Stimulated activated CD8-positive, alpha-beta memory T cell treated with anti-CD3 and anti-CD28 coated beads, Interleukin-4, amount 100 ng/mL, for 24 hours (primary cell): ENCODE results near the gene GRM2.

Experiments used
- DNase-seq: peaks from one replicate; pipeline ENCODE4 v3.0.0-alpha.2; 2020; ENCODE audit warnings: low read depth

GRM2 gene

GRCh38 chr3:51706788-51707731 is at the start of gene GRM2:
Gene GRM2, plus strand, starts transcription at chr3:51707068. Its CDS starts 1,916 bp downstream, at chr3:51708984.
- no peak for DNase-seq

GRCh38 chr3:51657234-51657633 is 49.6 kb upstream of the GRM2 start:
- no peak for DNase-seq

GRCh38 chr3:51659942-51660341 is 46.9 kb upstream of the GRM2 start:
- DNase-seq = no peak

DNA sequence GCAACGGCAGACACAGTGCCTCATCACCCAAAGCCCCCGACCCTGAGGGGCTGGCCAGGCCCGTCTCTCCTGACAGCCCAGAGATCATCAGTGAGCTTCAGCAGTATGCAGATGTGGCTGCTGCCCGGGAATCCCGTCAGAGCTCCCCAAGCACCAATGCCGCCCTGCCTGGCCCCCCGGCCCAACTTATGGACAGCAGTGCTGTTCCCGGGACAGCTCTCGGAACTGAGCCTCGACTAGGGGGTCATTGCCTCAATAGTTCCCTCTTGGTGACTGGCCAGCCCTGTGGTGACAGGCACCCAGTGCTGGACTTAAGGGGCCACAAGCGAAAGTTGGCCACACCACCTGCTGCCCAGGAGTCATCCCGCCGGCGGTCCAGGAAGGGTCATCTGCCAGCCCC is 44.4 kb upstream of the GRM2 start:
- DNase-seq = no peak

DNA sequence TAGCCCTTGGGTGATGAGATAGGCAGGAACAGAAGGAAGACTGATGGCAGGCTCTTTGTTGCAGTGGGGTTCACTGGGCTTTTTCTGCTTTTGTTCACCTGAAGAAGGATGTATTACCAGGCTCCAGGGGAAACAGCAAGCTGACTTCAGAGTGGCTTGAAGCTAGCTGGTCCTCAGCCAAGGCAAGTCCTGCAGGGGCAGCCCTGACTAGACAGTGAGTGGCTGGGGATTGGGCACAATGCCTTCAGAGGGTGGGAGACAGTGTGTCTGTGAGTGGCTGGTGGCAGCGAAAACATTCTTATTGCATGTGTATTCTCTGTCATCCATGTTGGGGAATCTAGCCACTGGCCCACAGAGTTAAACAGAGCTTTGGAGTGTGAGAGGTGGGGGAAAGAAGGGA is 38.1 kb upstream of the GRM2 start:
- DNase-seq = no peak

DNA sequence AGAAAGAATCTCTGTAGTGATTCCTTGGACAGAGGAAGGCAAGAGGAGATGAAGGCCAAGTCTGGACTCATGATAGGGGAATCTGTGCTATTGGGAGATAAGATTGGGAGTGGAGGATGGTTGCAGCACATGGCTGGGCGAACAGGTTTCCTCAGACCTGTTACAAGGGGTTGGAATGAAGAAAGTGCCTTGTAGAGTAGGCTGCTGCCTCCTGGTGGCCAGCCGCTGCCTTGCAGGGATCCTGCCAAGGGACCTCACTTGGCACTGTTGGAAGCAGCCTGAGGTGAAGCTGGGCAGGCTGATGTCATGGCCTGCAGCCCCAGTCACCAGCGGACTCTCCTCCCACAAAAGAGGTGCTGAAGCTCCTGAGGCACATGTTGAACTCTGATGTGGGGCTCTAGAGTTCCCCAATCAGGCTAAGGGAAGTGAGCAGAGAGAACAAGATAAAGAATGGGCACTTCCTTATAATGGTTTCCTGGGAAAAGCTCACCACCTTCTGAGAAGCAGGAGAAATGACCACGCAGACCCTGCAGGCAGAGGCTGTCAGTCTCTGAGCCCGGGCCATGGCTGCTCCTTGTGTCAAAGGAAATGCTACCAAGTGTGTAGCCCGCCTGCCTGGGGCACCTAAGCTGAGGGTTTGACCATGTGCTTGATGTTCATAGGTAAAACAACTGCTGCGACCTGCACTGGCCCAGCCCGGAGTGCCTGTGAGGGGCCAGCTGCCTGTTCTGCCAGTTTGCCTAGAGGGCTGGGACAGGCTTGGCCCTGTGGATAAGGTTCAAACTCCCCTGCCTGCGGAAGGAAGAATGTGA is 37.4 kb upstream of the GRM2 start:
- DNase-seq = peak; percentile 73

DNA sequence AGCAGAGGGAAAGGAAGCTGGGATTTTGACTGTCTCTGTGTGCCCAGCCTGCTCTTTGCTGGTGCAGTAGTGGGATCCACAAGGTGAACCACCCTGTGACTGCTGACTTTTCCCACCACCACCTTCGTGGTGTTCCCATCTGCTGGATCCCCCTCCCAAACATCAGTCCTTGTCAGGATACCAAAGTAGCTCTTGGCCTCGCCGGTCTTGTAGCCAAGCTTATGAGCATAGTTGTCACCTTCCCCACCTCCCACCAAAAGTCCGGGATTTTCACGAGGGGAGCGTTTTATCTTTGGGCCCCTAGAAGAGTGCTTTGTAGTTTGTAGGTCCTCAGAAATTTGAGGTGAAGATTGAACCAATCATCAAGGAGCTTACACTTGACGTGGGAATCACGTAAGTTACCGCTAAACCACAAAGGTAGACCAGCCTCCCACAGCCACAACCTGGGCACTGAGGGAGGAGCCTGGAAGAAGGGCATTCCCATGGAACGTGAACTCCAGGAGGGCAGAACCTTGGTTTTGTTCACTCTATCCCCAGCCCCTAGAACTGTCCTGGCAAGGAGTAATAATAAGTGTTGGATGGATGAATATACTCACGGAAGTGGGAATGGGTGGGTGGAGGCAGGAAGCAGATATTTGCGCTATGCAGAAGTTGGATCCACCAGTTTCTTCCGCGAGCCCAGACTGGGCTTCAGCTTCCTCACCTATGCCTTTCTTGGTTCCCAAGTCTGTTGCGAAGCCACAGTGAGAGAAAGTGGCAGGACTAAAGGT is 36.6 kb upstream of the GRM2 start:
- no peak for DNase-seq

DNA sequence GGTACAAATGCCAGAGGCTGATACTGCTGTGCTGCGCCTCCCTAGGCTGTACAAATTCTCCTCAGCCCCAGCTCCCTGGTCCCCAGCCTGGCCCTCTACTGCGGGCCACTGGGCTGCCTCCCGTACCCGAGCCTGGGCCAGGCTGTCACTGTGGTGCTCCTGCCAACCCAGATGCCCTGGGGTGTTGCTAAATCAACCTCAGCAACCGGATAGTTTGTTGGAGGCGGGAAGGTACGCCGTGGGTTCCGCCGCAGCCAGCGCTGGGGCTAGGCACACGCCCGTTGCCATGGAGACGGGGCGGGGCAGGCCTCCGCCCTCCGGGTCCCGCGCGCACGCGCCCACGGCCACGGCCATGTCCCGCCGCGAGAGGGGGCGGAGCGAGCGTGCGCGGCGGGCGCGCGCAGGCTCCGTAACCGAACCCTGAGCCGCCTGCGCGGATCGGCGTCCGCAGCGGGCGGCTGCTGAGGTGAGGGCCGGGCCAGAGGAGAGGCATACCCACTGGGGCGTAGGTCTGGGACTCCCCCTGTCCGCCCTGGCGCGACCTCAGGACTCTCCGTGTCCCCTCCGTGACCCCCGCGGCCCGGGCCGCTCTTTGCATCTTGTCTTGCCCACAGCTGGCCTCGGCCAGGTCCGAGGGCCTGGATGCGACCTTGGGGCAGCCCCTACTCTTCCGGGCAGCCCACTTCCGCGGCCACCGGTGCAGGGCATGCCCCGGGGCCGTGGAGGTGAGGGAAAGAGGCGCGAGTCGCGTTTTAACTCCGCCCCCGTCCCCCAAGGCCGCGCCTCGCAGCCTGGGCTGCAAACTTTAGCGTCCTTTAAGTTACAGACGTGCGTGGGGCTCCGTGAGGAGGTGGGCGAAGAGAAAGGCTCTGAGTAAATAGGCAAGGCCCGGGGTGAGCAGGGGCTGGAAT is 35.8 kb upstream of the GRM2 start, which contains the start of gene TEX264:
TEX264 (plus strand) TSS at position 430 of the 911 bp plus-strand sequence. CDS start 3,053 bp downstream, outside the sequence.
- DNase-seq = peak; percentile 86

DNA sequence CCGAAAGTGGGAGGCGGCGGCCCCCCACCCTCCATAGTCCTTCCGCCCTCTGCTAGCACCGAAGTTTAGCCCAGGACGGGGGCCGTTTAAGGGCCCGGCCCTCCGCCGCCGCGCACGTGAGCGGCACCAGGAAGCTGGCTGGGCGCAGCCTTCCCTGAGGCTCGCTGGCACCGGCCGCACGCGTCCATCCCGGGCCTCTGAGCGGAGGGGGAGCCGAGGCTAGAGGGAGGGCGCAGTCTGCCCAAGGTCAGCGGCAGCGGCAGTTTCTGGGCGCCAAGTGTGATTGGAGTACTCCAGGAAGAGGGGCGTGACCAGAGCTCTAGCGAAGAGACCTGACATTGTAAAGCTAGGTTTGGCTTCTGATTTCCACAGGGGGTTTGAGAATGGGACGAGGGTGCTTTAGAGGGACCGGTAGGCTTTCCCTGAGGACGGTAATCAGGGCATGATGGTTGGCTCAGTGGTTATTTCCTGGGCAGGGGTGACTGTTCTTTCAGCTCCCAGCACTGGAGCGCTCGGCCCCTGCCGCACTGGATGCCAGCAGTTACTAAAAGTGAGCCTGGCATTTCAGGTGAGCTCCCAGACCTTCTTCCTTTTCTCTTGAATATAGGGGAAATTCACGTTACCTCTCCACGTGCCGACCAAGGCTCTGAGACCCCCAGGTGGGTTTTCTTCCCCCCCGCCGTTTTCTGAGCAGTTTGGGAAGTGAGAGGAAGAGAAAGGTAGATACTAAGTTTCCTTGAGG is 35.0 kb upstream of the GRM2 start:
- peak; percentile 40 for DNase-seq

DNA sequence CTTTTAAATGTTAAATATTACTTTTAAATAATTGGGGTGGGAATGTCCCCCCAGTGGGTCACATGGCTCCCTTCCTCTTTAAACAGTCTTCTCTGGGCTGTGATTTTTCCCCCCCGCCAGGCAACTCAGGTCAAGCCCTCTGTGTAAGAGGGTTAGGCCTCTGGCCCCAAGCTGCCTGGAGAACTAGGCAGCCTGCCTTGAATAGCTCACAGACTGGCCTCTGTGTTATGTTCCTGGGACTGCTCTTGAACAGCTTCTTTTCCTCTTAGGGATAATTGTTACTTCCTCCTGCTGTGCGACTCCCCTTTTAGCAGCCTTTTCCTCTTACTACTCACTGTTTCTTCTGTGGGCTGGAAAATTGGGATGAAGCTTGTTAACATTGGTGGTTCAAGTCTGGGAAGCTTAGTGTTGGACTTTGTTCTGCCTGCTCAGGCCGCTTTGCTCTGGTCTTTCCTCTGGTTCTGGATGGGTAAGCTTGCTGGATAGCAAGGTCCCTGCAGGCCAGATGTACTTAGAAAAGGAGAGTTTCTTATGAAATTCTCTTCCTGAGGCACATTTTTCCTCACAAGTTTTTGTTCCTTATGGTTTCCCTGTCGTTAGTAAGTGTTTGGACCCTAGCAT is 33.6 kb upstream of the GRM2 start:
- DNase-seq = no peak

- no peak for DNase-seq
Observed at GRCh38 chr3:51673802-51674654, 32.8 kb upstream of the GRM2 start.

DNA sequence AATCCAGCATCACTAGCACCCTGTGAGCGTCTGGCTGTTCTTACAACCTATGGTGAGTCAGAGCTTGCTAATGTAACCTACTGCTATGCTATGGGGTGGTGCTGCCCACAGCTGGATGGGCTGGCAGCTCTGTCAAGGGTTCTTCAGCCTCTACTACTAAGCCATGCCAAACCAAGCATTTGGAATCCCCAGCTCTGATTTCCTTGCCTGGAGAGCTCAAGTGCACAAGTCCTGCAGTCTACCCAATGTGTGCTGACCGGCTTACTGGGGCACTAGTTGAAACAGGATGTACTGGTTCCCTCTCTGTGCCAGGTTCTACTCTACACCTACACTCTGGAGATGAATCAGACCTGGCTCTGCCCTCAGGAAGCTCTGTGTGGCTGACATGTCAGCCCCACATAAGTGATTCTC is 31.7 kb upstream of the GRM2 start:
- DNase-seq = no peak

GRCh38 chr3:51676102-51676640 is 30.7 kb upstream of the GRM2 start:
- DNase-seq = no peak

DNA sequence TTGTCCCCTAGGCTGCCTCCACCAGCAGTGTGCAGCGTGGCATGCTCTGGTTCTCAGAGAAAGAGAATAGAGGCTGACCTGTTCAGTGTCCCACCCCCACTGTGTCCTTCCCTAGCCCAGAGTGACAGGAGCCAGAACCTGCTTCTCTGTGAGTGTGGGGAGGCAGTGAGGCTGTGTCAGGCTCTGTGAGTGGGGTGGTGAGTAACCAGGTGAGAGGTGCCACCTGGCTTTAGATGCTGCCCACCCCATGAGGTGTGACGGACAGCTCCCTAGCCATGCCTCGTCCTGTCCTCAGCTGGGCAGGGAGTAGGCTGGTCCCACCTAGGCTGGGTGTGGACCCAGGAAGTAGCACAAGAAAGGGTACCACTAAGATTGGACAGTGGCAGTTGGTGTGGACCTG is 29.5 kb upstream of the GRM2 start:
- DNase-seq = no peak

- no peak for DNase-seq
Observed at GRCh38 chr3:51678186-51678585, 28.7 kb upstream of the GRM2 start.

DNA sequence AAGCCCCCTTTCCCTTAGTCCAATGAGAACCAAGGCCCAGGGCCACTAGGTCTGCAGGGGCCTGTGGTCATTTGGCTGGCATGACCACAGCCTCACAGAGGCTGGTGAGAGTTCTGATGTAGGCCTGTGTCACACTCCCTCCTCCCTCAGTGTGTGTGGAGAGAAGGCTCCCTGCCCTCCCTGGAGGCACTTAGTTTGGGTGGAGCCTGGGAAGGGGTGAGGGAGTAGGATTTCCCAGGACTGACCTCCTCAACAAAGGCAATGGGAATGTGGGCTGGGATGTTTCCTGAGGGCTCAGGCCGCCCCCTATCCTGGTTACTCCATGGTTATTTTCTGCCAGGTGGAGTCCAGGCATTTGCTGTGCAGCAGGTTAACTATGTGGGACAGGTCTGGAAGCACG is 28.2 kb upstream of the GRM2 start:
- no peak for DNase-seq

- no peak for DNase-seq
Observed at GRCh38 chr3:51679318-51679717, 27.6 kb upstream of the GRM2 start.

DNA sequence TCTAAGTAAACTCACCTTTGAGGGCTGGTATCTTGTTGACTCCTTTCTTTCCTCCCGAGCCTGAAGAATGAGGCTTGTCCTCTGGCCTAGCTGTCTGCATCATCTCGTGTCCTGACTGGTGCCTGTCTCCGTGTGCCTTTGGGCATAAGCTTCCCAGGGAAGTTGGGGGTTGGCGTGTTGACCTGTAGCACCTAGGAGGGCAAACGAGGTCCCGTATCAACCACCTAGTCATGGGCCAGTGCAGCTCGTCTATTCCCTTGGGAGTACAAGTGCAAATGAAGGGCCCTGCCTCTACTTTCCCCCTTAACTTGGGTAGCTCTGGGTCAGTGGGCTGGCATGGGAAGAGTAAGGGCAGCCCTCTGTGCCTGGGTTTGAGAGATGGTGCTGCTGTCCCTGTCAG is 27.1 kb upstream of the GRM2 start:
- no peak for DNase-seq

DNA sequence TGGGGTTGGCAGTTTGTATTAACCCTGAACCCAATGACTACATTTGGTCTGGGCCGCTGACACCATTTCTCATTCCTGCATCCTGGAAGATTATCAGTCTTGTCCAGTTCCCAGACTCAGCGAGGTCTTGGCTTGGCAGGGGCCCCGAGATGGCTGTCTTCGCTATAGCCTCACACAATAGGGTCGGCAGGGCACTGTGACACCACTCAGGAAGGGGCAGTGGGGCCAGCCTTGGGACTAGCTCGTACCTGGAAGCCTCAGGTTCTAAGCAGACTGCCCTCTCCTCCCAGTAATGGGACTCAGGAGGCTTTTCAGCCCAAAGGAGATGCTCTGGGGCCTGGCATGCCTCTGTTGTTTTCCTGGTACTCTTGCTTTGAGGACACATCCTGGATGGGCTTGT is 26.7 kb upstream of the GRM2 start:
- DNase-seq = no peak
